NCI-H2227 (cell line): Measurements from ENCODE around the gene PSG3.
"Not testable (repeated sequence)": the region's sequence is repeated elsewhere in the genome, so short reads cannot be mapped to it uniquely, and the experiment has no call there.

Experiments used
- DNase-seq: peaks from one replicate; lab custom pipeline; 2025; ENCODE audit not compliant: unreplicated experiment; lab: John Stamatoyannopoulos, UW

The PSG3 gene

GRCh38 chr19:42740381-42740780 is at the start of gene PSG3:
Gene PSG3 (minus strand): TSS chr19:42740481. CDS start chr19:42740384, 97 bp downstream.
- not testable (repeated sequence) for DNase-seq

DNA sequence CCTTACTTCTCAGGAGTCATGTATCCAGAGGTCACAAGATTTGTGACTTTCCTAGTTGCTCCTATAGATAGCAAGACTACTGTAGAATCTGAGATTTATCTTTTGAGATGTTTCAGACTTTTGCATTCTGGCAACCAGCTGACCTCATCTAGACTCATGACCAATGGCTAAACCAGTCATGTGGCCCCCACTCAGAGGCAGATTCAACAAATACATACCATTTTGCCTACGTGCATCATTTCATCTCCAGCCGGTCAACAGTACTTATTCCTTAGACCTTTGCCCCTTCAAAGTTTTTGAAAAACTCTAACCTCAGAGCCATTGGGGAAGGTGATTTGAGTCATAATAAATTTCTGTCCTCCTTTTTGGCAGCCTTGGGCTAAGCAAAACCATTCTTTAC is 48.5 kb upstream of the PSG3 start:
- DNase-seq = not testable (repeated sequence)

DNA sequence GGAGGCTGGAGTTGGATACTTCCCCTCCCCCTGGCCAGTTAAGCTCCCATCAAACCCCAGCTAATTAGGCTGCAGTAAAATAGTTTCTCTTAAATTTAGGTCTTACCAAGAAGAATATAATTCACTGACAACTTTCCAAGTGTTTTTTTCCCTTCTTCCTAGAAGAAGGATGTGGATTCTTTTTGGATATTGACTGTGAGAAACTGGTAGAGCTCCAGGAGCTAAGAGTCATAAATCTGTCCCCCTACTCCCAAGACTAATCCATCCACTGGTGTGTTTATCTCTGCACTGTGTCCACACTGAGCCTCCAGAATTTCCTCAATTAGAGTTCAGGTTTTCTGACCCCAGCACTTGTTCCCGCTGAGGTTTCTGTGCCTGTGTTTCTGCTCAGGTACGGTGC is 47.5 kb upstream of the PSG3 start:
- DNase-seq = not testable (repeated sequence)

DNA sequence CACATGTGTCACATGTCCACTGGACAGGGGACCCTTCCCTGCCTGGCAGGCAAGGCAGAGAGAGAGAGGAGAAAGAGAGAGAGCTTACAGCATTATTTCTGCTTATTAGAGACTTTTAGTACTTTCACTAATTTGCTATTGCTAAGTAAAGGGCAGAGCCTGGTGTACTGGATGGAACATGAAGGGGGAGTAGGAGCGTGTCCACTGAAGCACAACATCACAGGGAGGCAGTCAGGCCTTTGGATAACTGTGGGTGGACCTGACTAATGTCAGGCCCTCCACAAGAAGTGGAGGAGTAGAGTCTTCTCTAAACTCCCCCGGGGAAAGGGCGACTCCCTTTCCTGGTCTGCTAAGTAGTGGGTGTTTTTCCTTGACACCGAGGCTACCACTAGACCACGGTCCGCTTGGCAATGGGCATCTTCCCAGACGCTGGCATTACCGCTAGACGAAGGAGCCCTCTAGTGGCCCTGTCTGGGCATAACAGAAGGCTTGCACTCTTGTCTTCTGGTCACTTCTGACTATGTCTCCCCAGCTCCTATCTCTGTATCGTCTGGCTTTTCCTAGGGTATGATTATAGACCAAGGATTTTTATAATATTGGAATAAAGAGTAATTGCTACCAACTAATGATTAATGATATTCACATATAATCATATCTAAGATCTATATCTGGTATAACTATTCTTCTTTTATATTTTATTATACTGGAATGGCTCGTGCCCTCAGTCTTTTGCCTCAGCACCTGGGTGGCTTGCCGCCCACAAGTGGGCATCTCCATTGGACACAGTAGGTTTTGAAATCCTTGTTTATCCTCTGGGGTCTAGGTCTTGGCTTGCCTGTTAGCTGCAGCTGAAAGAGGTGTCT is 36.7 kb upstream of the PSG3 start:
- DNase-seq = peak; percentile 86

DNA sequence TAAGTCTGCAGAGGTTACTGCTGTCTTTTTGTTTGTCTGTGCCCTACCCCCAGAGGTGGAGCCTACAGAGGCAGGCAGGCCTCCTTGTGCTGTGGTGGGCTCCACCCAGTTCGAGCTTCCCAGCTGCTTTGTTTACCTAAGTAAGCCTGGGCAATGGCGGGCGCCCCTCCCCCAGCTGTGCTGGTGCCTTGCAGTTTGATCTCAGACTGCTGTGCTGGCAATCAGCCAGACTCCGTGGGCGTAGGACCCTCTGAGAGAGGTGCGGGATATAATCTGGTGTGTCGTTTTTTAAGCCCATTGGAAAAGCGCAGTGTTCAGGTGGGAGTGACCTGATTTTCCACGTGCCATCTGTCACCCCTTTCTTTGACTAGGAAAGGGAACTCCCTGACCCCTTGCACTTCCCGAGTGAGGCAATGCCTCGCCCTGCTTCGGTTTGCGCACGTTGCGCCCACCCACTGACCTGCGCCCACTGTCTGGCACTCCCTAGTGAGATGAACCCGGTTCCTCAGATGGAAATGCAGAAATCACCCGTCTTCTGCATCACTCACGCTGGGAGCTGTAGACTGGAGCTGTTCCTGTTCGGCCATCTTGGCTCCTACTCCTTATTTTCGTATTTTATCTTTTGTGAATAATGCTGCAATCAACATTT is 34.4 kb upstream of the PSG3 start:
- not testable (repeated sequence) for DNase-seq

DNA sequence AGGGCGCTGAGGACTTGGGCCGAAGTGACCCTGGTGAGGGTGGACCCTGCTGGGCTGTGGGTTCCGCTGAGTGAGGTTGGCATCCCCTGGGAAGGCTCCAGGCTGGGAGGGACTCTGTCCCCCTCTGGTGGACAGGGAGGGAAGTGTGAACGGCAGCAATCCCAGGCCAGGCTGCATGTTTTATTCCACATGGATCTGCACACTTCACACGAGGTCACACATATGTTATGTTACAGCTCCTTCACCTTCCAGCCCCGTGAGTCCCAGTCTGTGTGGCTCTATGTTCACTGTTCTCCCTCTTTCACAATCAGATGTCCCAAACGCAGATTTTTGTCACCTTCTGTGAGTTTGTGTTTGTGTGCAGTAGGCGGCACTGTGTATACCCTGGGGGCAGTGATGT is 27.0 kb upstream of the PSG3 start:
- DNase-seq = not testable (repeated sequence)

DNA sequence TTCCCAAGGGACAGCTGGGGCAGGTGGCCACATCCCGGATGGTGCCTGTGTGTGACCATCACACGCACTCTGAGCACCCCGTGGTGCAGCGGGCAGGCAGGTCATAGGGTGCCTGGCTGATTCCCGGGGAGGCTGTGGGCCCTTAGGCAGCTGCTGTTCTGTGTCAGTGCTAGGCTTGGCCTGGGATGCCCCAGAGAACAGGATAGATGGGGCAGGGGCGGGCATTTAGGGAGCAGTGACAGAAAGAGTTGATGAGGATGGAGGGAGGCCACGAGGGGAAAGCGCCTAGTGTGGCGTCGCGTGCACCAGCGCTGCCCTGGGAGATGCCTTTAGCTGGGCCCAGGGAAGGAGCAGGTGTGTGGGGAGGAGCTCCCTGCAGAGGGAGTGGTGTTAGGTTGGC is 26.6 kb upstream of the PSG3 start:
- not testable (repeated sequence) for DNase-seq

DNA sequence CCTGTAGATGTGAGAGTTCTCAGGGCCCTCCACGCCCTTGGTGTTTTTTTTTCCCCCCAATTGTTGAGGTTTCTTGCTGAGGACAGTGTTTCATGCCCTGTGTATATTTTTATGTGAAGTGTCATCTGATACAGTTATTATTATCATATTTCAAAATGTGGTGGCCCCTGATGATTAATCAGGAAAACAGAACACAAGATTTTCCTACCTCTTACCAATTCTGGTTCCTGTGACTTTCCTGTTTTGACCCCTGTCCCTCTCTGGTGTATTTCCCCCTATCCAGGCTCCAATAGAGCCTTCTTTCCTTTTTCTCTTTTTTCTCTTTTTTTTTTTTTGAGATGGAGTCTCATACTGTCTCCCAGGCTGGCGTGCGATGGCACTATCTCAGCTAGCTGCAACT is 24.6 kb upstream of the PSG3 start:
- no peak for DNase-seq

DNA sequence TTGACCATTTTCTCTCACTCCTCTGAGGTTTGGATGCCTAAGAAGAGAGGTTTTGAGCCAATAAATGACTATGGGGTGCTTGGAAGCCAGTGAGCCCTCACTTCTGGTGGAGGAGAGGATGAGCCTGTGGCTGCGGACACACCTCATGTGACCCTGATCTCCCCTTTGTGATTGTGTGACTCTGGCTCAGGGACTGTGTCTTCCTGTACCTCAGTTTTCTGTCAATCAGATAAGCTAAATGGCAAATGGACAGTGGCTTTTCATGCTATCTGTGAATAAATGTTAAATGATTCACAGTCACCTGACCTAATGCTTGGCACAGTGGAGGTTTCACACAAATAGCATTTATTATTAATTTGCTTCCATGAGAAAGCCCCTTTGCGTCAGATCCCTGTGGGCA is 22.5 kb upstream of the PSG3 start:
- no peak for DNase-seq

DNA sequence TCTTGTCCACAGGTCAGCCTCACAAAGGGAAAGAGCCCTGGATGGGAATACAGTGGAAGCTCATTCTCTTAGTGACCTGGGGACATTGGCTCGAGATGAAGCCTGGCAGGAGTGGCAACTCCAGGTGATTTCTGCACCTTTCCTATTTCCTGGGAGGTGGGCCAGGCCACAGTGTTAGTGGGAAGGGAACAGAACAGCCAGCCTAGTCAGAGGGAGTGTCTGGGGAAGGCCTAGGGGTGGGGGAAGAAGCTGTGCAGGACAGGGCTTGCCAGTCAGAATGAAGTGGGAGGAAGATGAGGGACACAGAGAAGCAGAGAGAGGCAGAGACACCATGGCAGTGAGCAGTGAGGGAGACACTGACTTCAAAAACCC is 21.6 kb upstream of the PSG3 start:
- DNase-seq = not testable (repeated sequence)

- DNase-seq = not testable (repeated sequence)
These were observed 21.0 kb upstream of the PSG3 start for GRCh38 chr19:42760954-42761923.

- not testable (repeated sequence) for DNase-seq
These were observed 18.4 kb upstream of the PSG3 start for GRCh38 chr19:42758667-42759066.

- not testable (repeated sequence) for DNase-seq
These were observed 12.0 kb upstream of the PSG3 start for GRCh38 chr19:42752246-42752645.

DNA sequence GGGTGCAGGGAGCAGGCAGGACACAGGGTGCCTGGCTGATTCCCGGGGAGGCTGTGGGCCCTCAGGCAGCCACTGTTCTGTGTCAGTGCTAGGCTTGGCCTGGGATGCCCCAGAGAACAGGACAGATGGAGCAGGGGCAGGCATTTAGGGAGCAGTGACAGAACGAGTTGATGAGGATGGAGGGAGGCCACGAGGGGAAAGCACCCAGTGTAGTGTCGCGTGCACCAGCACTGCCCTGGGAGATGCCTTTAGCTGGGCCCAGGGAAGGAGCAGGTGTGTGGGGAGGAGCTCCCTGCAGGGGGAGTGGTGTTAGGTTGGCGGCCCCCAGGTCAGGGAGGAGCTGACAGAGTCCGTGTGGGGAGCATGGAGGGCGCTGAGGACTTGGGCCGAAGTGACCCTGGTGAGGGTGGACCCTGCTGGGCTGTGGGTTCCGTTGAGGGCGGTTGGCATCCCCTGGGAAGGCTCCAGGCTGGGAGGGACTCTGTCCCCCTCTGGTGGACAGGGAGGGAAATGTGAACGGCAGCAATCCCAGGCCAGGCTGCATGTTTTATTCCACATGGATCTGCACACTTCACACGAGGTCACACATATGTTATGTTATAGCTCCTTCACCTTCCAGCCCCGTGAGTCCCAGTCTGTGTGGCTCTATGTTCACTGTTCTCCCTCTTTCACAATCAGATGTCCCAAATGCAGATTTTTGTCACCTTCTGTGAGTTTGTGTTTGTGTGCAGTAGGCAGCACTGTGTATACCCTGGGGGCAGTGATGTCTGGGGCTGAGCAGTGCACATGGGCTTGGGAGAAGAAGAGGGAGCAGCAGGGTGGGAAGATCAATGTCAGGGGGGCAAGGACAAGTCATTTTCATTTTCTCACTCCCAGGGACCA is 1.7 kb upstream of the PSG3 start:
- not testable (repeated sequence) for DNase-seq

- DNase-seq = not testable (repeated sequence)
These were observed 2.7 kb downstream of the PSG3 start for GRCh38 chr19:42737581-42738011.

GRCh38 chr19:42728341-42728740 is 11.9 kb downstream of the PSG3 start:
- DNase-seq = not testable (repeated sequence)

DNA sequence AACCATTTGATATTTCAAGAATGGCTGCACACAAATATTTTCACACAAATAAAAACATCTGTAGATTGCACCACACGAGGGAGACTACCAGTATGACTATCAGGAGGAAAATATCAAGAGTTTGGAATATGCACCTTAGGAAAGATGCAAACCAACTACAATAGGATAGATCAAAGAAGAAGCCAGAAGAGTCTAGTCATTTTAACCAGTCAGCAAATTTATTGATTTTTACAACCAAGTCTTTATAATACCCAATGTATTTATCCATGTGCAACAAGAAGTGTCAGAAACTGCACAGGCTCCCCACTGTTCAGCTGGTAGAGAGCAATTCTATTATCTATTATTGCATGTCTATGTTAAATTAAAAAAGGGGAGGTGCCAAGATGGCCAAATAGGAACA is 26.3 kb downstream of the PSG3 start:
- DNase-seq = not testable (repeated sequence)

DNA sequence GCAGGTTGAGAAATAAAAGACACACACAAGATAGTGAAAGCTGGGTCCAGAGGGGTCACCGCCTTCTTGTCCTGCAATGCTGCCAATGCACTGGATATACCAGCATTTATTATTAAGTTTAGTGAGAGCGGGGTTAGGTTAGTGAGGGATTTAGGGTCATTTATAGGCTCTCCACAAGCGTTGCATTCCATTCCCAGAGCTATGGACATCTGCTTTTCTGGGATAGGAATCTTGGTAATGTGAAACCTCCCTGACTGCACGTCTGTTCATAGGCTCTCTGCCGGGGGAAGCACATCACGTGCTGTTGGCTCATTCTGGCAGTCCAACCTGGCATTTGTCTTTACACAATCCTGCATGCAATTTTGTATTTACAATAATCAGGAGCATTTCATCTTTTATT is 27.5 kb downstream of the PSG3 start:
- not testable (repeated sequence) for DNase-seq

- not testable (repeated sequence) for DNase-seq
These were observed 29.3 kb downstream of the PSG3 start for GRCh38 chr19:42710986-42711385.

DNA sequence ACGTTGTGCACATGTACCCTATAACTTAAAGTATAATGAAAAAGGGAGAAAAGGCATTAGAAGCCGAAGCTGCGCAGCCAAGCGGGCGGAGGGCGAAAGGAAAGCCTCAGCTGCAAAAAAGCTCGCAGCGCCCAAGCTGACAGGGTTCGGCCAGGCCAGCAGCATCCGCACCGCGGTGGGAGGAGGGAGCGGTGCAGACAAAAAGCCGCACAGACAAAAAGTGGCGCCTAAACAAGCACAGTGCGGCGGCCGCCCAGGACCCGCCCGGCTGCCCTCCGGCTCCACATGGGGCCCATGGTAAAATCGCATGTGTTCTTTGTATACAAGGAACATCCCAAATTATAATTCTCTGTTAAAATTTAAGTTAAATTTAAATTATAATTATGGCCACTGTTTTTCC is 42.4 kb downstream of the PSG3 start:
- DNase-seq = no peak
